ENCODE data around the gene EHMT1.

EHMT1 gene

DNA sequence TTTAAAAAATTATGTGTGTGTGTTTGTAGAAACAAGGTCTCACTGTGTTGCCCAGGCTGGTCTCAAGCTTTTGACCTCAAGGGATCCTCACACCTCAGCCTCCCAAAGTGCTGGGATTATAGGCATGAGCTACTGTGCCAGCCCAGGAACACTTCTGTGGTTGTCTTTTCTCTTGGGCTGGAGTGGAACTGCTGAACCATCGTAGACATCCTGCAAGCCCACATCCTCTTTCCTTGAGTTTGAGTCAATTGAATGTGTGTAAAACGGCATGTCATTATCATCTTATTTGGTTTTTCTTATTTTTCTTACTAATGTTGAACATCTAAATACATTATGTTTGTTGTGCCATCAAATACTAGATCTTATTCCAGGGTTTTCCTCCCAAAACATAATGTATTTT is 40.0 kb downstream of the EHMT1 start:
- Histone ChIP-seq H3K9ac (ENCODE audit: low read depth, low read length) (no peak overlapping the region), H3K9me3 (ENCODE audit: control insufficient read depth, insufficient read depth, low read length) (no peaks in the 10 kb centered on the region), H3K4me3 (ENCODE audit: low read depth, low read length) (no peak overlapping the region), H3K36me3 (ENCODE audit: control insufficient read depth, insufficient read depth, low read length) (peaks cover 5% of the 10 kb centered on the region), H3K4me1 (ENCODE audit: control insufficient read depth, insufficient read depth, low read length) (peaks cover 6% of the 10 kb centered on the region), H3K27me3 (ENCODE audit: control insufficient read depth, insufficient read depth, low read length) (no peaks in the 10 kb centered on the region)

DNA sequence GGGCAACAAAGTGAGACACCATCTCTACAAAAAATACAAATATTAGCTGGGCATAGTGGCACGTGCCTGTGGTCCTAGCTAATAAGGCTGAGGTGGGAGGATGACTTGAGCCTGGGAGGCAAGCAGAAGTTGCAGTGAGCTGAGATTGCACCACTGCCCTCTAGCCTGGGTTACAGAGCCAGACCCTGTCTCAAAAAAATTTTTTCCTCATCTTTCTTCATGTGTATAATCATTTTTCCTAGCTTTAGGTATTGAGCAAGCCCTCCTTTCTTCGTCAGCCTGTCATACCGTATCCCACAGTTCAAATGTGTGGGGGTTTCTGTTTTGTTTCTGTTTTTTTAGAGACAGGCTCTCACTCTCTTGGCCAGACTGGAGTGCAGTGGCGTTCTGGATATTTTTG is 41.3 kb downstream of the EHMT1 start:
- Histone ChIP-seq H3K9me3 (ENCODE audit: control insufficient read depth, insufficient read depth, low read length) (no peaks in the 10 kb centered on the region), H3K4me1 (ENCODE audit: control insufficient read depth, insufficient read depth, low read length) (peaks cover 15% of the 10 kb centered on the region), H3K4me3 (ENCODE audit: low read depth, low read length) (no peak overlapping the region), H3K36me3 (ENCODE audit: control insufficient read depth, insufficient read depth, low read length) (no peaks in the 10 kb centered on the region), H3K27me3 (ENCODE audit: control insufficient read depth, insufficient read depth, low read length) (no peaks in the 10 kb centered on the region), H3K9ac (ENCODE audit: low read depth, low read length) (no peak overlapping the region)

DNA sequence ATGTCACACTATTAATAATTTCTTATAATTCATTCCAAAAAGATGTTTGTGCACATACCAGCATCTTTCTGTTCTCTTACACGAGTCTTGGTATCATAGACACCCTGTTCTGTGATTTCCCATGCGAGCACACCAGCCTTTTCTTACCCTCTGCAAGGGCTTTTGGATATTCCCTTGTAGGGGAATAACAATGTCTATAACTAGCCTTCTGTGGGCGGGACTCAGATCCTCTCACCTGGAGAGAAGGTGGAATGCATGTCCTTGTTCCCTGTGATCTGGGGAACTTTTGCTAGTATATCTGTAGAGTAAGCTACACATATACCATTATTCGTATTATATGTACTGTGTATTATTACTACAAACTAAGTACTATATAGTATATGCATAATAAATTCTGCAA is 44.8 kb downstream of the EHMT1 start:
- no peaks in the 10 kb centered on the region for H3K36me3 ChIP-seq (ENCODE audit: control insufficient read depth, insufficient read depth, low read length)
- H3K27me3 ChIP-seq (ENCODE audit: control insufficient read depth, insufficient read depth, low read length) = no peaks in the 10 kb centered on the region
- peaks cover 41% of the 10 kb centered on the region for H3K4me1 ChIP-seq (ENCODE audit: control insufficient read depth, insufficient read depth, low read length)
- no peak overlapping the region for H3K9ac ChIP-seq (ENCODE audit: low read depth, low read length)
- no peaks in the 10 kb centered on the region for H3K9me3 ChIP-seq (ENCODE audit: control insufficient read depth, insufficient read depth, low read length)
- no peak overlapping the region for H3K4me3 ChIP-seq (ENCODE audit: low read depth, low read length)

DNA sequence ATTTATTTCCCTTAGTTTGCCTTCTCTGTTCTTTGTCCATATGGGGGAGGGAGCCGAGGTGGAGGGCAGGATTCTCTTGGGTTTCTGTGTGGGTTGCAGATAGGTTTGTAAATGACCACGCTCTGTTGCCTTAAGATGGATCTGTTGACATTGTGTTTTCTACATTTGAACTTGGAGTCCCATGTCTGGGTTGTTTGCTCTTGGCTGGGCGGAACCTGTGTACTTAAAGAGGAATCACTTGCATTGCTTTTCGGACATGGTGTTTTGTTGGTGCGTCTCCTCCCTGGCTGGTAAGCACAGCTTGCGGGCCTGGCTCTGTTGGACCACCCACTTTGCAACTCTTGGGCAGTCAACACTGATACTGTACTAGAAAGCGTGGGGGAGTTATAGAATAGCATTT is 45.9 kb downstream of the EHMT1 start:
- Histone ChIP-seq H3K36me3 (ENCODE audit: control insufficient read depth, insufficient read depth, low read length) (peaks cover 4% of the 10 kb centered on the region), H3K27me3 (ENCODE audit: control insufficient read depth, insufficient read depth, low read length) (no peaks in the 10 kb centered on the region), H3K4me1 (ENCODE audit: control insufficient read depth, insufficient read depth, low read length) (peaks cover 41% of the 10 kb centered on the region), H3K9ac (ENCODE audit: low read depth, low read length) (no peak overlapping the region), H3K4me3 (ENCODE audit: low read depth, low read length) (no peak overlapping the region), H3K9me3 (ENCODE audit: control insufficient read depth, insufficient read depth, low read length) (no peaks in the 10 kb centered on the region)

DNA sequence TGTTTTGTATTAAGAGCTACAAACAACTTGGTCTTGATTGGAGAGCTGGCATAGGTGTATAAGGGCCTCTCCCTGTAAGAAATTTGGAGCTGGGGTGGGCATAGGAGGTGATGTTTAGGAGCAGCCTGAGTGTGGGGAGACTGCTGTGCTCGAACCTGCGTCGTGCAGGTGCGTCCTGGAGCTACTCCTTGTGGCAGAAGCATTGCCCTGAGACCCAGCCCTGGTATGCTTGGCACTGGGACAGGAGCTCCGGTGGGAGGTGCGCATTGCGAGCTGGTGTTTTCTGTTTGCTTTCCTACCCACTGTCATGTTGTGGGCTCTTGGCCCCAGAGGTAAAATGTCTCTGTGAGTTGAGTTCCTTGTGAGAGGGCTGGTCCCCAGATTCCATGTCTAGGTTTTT is 46.4 kb downstream of the EHMT1 start:
- H3K4me1 ChIP-seq (ENCODE audit: control insufficient read depth, insufficient read depth, low read length) = peaks cover 44% of the 10 kb centered on the region

DNA sequence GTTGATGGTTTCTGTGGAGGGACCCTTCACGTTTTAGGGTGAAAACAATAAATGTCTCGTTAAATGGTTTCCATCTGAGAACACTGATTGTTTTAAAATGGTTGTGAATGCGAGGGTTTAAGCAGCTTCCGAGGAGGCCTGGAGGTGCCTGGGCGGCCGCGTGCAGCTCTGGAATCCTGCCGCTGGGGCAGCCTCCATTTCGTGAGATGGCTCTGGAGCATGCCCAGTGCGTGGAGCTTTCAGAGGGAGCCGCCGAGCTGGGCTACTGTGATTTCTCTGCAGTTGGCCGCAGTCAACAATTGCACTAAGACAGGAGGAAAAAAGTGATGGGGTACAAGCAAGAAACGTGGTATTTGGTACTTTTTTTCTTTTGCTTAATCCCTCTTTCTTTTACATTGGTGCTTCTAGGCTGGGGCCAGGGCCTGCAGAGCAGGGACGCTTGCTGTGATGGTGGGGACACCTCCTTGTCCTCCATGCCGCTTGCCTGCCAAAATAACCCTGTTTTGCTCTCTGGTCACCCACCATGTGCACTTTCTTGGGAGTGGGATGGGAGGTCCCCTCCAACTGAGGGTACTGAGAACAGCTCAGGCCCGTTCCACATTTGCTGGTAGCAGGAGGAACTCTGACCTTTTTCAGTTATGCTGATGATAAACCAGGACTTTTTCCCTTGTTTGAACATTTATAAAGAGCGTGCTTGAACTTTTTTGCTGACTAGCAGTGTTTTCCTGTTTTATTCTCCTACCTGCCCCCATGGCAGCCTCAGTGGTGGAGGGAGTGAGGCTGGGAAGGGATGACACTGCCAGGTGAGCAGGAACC is 47.1 kb downstream of the EHMT1 start:
- Histone ChIP-seq H3K27me3 (ENCODE audit: control insufficient read depth, insufficient read depth, low read length) (no peaks in the 10 kb centered on the region), H3K4me3 (ENCODE audit: low read depth, low read length) (no peak overlapping the region), H3K4me1 (ENCODE audit: control insufficient read depth, insufficient read depth, low read length) (peaks cover 50% of the 10 kb centered on the region), H3K36me3 (ENCODE audit: control insufficient read depth, insufficient read depth, low read length) (peaks cover 4% of the 10 kb centered on the region), H3K9ac (ENCODE audit: low read depth, low read length) (peak overlapping the region; percentile 32), H3K9me3 (ENCODE audit: control insufficient read depth, insufficient read depth, low read length) (no peaks in the 10 kb centered on the region)

More for the DNA sequence above, 46.4 kb downstream of the EHMT1 start:
- H3K9ac ChIP-seq (ENCODE audit: low read depth, low read length) = no peak overlapping the region
- no peaks in the 10 kb centered on the region for H3K27me3 ChIP-seq (ENCODE audit: control insufficient read depth, insufficient read depth, low read length)
- H3K4me3 ChIP-seq (ENCODE audit: low read depth, low read length) = no peak overlapping the region
- H3K9me3 ChIP-seq (ENCODE audit: control insufficient read depth, insufficient read depth, low read length) = no peaks in the 10 kb centered on the region
- H3K36me3 ChIP-seq (ENCODE audit: control insufficient read depth, insufficient read depth, low read length) = peaks cover 4% of the 10 kb centered on the region

DNA sequence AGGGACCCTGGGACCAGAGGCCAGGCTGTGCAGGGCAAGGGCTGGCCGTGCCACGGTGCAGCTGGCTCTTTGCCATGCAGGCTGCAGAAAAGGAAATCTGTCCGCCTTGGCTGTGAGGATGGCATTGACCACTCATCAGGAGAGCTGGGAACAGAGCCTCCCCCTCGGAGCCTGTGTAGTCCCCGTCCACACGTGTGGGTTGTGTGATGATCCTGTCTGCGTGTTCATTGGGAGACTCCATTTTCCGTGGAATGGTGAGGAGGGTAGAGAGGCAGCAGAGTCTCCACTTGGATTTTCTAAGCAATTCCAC is 47.7 kb downstream of the EHMT1 start:
- no peaks in the 10 kb centered on the region for H3K9me3 ChIP-seq (ENCODE audit: control insufficient read depth, insufficient read depth, low read length)
- peak overlapping the region; percentile 32 for H3K9ac ChIP-seq (ENCODE audit: low read depth, low read length)
- no peaks in the 10 kb centered on the region for H3K27me3 ChIP-seq (ENCODE audit: control insufficient read depth, insufficient read depth, low read length)
- peaks cover 51% of the 10 kb centered on the region for H3K4me1 ChIP-seq (ENCODE audit: control insufficient read depth, insufficient read depth, low read length)
- H3K4me3 ChIP-seq (ENCODE audit: low read depth, low read length) = no peak overlapping the region
- peaks cover 4% of the 10 kb centered on the region for H3K36me3 ChIP-seq (ENCODE audit: control insufficient read depth, insufficient read depth, low read length)

DNA sequence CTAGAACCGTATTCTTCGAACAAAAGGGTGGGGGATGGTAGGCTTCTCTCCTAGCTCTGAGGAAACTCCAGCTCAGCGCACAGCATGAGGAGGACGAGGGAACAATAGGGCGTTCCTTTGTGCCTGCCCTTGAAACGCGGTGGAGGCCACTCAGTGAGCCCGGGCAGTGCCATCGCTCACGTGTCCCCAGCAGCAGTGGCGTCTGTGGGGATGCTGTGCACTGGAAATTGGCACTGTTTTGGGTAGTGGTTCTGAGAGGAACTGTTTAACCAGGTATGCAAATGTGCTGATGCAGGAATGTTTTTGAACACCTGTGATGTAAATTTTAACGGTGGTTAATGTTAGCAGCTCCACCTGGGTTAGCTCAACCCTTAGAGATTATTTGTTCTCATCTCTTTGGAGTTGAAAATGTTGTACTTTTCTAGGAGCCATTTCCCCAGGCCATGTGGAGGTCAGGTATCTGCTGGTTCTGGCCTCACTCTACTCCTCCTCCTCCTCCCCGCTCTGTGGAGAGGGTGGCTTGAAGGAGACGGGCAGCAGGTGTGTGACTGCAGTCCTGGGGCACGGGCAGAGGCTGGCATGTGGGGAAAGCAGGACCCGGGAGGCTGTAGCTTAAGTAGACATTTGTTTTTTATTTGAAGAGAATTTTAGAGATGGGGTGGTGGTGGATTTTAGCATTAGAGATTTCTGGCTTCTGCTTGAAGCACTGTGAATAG is 48.3 kb downstream of the EHMT1 start:
- peaks cover 51% of the 10 kb centered on the region for H3K4me1 ChIP-seq (ENCODE audit: control insufficient read depth, insufficient read depth, low read length)
- no peaks in the 10 kb centered on the region for H3K27me3 ChIP-seq (ENCODE audit: control insufficient read depth, insufficient read depth, low read length)
- H3K4me3 ChIP-seq (ENCODE audit: low read depth, low read length) = peak overlapping the region; percentile 24
- H3K9ac ChIP-seq (ENCODE audit: low read depth, low read length) = no peak overlapping the region
- peaks cover 4% of the 10 kb centered on the region for H3K36me3 ChIP-seq (ENCODE audit: control insufficient read depth, insufficient read depth, low read length)
- no peaks in the 10 kb centered on the region for H3K9me3 ChIP-seq (ENCODE audit: control insufficient read depth, insufficient read depth, low read length)

DNA sequence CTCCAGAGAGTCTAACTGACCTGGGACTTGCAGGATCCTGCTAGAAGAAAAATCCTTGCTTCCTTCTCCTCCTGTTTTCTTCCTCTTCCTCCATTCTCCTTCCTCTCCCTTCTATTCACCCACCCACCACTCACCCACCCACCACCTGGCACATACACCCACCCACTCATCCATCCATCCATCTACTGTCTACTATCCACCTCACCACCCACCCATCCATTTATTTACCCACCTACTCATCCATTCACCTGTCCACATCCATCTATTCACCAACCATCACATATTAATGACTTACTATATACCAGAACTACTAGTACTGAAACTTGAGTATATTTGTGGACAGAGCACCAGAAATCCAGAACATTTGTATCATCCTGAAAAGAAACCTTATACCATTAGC is 49.4 kb downstream of the EHMT1 start:
- H3K4me3 ChIP-seq (ENCODE audit: low read depth, low read length) = no peak overlapping the region
- H3K27me3 ChIP-seq (ENCODE audit: control insufficient read depth, insufficient read depth, low read length) = no peaks in the 10 kb centered on the region
- H3K9me3 ChIP-seq (ENCODE audit: control insufficient read depth, insufficient read depth, low read length) = no peaks in the 10 kb centered on the region
- H3K9ac ChIP-seq (ENCODE audit: low read depth, low read length) = no peak overlapping the region
- H3K4me1 ChIP-seq (ENCODE audit: control insufficient read depth, insufficient read depth, low read length) = peaks cover 54% of the 10 kb centered on the region
- peaks cover 4% of the 10 kb centered on the region for H3K36me3 ChIP-seq (ENCODE audit: control insufficient read depth, insufficient read depth, low read length)

DNA sequence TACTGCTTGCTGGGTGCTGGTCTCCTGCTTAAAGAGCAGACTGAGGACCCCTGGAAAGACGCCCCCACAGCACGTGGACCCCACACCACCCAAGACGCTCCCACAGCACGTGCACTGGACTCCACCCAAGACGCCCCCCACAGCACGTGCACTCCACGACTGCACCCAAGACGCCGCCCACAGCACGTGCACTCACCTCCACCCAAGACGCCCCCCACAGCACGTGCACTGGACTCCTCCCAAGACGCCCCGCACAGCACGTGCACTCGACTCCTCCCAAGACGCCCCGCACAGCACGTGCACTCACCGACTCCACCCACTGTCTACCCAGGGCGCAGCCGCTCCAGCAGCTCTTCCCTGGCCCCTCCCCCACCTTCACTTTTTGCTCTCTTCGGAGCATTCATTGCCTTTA is 50.5 kb downstream of the EHMT1 start:
- peaks cover 55% of the 10 kb centered on the region for H3K4me1 ChIP-seq (ENCODE audit: control insufficient read depth, insufficient read depth, low read length)
- H3K4me3 ChIP-seq (ENCODE audit: low read depth, low read length) = no peak overlapping the region

DNA sequence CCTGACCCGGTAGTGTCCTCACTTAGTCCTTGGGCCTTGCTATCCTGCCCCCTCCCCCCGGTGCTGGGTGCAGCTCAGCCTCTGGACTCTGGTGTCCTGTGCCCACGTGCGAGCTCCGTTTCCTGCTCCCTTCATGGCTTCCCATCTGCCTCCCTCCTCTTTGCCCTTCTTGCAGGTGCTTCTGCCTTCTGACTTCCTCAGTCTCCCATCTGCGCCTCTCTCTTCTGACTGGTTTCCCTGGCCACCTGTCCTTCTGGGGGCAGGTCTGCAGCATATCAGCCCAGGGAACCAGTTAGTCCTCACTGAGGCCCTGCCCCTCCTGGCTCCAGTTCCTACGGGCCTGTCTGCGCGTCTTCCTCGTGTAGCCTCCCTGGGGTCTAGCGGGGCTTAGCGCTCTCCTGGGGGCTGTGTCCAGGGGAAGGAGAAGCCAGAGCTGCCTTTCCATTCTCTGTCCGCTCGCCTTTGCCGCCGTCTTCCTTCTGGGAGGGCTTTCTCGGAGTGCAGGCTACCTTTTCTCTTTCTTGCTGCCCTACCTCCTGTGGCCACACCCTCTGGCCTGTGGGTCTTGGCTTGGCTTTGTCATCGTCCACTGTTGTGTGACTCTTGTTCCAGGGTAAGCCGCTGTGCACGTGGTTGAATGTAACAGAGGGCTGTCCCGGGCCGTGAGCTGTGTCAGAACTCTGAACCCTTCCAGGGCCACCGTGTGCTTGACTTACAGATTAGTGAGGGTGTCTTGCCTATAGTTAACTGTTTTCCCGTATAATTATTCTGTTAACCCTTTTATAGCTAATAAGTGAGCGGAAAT is 51.8 kb downstream of the EHMT1 start:
- no peaks in the 10 kb centered on the region for H3K9me3 ChIP-seq (ENCODE audit: control insufficient read depth, insufficient read depth, low read length)
- no peak overlapping the region for H3K4me3 ChIP-seq (ENCODE audit: low read depth, low read length)
- peak overlapping the region; percentile 30 for H3K9ac ChIP-seq (ENCODE audit: low read depth, low read length)
- no peaks in the 10 kb centered on the region for H3K27me3 ChIP-seq (ENCODE audit: control insufficient read depth, insufficient read depth, low read length)
- peaks cover 49% of the 10 kb centered on the region for H3K4me1 ChIP-seq (ENCODE audit: control insufficient read depth, insufficient read depth, low read length)
- H3K36me3 ChIP-seq (ENCODE audit: control insufficient read depth, insufficient read depth, low read length) = peaks cover 4% of the 10 kb centered on the region

More for the DNA sequence above, 50.5 kb downstream of the EHMT1 start:
- Histone ChIP-seq H3K9ac (ENCODE audit: low read depth, low read length) (no peak overlapping the region), H3K27me3 (ENCODE audit: control insufficient read depth, insufficient read depth, low read length) (no peaks in the 10 kb centered on the region), H3K9me3 (ENCODE audit: control insufficient read depth, insufficient read depth, low read length) (no peaks in the 10 kb centered on the region), H3K36me3 (ENCODE audit: control insufficient read depth, insufficient read depth, low read length) (peaks cover 4% of the 10 kb centered on the region)

Measured in iPS-15b (cell line).